AG09319 (cell line): ENCODE measurements around the gene NT5DC2.

Experiments
- DNase-seq: peaks from one replicate; pipeline ENCODE4 v3.0.0-alpha.2; 2010; ENCODE audit warnings: low read depth; ENCODE audit errors: extremely low read depth
- TF ChIP-seq, protein P1 (sequence below): IDR thresholded peaks from 2 replicates; pipeline ENCODE4 v1.5.1; 2011; ENCODE audit warnings: low read depth, mild to moderate bottlenecking, inconsistent platforms, low read length, moderate library complexity

The NT5DC2 gene

DNA sequence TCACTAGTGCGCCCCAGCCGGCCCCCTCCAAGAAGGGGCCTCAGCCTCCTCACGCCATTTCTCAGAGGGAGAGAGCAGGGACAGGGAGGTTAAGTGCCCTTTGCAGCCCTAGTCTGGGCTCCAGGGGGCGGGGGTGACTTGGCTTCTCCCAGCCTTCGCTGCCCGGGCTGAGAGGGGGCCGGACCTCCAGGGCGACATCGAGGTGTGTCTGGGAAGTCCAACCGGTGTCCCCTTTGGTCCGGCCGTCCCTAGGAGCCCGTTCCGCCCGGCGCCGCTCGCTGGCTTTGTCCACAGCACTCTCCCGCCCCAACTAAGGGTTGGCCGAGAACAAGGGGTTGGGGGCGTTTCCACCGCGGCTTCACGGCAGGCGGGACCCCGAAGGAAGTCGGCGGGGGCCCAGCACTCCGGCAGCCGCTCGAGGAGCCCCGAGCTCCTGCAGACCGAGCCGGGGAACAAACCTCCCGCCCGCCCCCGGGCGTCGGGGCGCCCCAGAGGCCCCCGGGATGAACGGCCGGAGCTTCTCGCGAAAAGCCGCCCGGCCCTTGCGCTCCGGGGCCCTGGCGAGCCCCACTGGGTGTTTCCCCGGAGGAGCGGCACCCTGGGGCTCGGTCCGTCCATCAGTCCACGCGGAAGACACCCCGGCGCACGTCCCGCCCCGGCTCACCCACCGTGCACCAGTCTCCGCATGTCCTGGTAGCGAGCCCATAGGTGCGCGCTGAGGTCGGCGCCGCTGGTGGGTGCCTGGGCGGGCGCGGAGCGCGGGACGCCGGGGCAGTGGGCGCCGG is 627 bp downstream of the NT5DC2 start:
- TF ChIP-seq, protein P1, sequence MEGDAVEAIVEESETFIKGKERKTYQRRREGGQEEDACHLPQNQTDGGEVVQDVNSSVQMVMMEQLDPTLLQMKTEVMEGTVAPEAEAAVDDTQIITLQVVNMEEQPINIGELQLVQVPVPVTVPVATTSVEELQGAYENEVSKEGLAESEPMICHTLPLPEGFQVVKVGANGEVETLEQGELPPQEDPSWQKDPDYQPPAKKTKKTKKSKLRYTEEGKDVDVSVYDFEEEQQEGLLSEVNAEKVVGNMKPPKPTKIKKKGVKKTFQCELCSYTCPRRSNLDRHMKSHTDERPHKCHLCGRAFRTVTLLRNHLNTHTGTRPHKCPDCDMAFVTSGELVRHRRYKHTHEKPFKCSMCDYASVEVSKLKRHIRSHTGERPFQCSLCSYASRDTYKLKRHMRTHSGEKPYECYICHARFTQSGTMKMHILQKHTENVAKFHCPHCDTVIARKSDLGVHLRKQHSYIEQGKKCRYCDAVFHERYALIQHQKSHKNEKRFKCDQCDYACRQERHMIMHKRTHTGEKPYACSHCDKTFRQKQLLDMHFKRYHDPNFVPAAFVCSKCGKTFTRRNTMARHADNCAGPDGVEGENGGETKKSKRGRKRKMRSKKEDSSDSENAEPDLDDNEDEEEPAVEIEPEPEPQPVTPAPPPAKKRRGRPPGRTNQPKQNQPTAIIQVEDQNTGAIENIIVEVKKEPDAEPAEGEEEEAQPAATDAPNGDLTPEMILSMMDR = no peak
- DNase-seq = no peak

DNA sequence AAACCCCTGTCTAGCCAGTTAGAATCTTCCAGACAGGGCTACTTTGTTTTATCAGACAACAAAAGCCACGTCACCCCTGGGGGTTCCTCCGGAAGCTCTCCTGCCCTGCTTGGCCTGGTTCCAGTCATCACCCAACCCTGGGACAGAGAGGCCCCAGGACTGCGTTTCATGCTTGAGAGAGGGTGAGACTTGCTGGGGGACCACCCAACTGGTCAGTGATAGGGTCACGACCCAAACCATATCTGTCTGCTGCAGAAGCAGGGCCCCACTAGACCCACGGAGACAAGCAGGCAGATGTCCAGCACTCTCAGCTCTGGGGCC is 1.2 kb downstream of the NT5DC2 start:
- TF ChIP-seq, protein P1 = no peak
- no peak for DNase-seq

DNA sequence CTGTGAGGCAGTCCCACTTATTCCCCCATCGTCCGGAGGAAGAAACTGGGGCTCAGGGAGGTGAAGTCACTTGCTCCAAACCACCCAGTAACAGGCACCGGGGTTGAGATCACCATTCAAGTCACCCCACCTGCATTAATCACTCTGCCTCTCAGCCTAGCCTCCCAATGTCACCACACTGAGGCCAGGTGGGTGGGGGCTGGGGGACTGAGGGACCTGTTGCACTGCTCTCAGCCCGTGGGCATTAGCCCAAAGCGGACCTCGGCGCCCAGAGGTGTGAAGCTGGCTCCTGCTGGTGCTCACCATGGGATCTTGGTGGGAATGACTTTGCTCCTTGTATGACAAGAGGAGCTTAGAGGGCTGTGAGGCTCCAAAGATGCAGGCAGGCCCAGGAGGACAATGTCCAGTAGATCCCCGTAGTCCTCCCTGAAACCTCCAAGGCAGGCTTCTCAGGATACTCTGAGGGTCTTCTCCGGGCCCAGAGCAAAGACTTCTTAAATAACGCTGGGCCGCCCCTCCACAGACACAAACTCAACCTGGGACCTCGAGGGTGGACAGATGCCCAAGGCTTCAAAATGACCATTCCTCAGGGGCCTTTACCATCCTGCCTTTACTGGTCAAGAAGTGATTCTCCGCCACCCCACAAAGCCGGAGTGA is 1.7 kb downstream of the NT5DC2 start:
- TF ChIP-seq, protein P1 = no peak
- DNase-seq = no peak

DNA sequence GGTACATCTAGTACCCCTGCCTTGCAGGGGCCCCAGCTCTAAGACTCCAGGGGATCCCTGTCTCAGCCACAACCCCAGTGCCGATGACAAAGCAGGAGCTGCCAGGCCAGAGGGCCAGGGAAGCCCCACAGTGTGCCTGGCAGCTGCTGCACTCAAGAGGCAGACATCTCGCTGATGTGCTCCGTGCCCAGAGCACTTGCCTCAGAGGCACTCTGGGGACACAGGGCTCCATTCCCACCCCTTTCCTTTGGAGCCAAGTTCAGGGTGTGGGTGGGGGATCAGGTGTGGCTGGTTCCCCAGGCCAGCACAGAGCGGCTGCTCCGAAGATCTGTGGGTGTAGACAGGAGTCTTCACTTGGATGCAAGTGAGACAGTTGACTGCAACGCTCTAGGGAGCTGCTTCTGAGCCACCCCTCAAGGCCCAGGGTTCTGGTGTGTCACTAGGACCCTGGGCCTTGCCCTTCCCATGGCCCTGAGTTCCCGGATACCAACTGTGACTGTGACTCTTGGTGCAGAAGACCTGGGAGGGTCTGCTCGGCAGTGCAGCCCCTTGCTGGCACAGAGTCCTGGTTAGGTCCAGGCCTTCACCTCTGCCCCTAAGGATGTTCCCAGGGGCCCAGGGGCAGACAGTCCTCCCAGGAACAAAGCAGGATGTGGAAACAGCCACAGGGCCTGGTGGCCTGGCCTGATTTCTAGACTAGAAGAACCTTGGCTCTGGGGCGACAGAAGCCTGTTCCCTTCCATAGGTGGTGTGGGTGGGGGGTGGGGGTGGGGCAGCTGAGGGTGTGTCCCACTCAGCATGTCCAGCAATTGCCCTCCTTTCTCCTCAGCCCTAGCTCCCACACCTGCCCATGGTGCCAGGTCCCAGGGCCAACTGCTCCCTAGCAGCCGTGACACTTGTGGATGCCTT is 2.5 kb downstream of the NT5DC2 start:
- DNase-seq = no peak
- TF ChIP-seq, protein P1 = no peak

DNA sequence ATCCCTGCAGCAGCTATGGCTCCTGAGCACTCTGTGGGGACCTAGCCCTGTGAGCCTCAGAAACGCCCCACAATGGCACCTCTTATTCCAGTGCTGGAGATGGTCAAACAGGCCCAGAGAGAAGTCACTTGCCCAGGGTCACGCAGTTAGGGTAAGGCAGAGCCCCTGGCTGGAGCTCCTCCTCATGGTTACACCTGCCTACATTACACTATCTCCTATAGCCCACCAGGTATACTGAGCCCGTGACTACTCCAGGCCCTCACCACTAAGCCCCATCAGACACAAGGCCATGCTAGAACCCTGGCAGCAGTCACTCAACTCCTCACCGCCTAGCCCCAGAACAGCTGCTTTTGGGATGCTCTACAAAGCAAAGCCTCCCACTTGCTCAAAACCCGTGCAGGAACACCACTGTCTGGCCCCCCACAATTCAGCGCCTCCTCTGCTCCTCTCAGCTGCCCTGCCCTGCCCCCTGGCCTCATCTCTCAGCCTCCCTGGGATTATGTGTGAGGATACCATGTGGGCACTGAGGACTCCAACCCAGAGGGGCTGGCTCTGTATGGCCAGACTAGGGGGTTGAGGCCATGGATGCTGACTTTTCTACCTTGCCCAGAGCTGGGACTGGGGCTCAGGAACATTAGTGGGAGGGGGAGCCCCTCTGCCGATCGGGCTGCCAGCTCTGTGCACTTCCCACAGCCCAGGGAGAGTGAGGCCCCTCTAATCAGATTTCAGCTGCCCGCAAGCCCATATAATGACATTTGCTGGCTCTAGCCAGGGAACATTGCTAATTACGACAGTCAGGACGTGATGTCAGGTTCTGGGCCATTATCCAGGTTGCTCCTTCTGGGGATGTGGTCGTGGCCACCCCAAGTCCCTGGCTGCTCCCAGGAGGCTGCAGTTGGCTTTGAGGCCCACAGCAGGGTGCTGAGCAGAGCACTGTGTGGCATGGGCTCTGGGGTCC is 4.0 kb downstream of the NT5DC2 start:
- TF ChIP-seq, protein P1 = no peak
- no peak for DNase-seq

DNA sequence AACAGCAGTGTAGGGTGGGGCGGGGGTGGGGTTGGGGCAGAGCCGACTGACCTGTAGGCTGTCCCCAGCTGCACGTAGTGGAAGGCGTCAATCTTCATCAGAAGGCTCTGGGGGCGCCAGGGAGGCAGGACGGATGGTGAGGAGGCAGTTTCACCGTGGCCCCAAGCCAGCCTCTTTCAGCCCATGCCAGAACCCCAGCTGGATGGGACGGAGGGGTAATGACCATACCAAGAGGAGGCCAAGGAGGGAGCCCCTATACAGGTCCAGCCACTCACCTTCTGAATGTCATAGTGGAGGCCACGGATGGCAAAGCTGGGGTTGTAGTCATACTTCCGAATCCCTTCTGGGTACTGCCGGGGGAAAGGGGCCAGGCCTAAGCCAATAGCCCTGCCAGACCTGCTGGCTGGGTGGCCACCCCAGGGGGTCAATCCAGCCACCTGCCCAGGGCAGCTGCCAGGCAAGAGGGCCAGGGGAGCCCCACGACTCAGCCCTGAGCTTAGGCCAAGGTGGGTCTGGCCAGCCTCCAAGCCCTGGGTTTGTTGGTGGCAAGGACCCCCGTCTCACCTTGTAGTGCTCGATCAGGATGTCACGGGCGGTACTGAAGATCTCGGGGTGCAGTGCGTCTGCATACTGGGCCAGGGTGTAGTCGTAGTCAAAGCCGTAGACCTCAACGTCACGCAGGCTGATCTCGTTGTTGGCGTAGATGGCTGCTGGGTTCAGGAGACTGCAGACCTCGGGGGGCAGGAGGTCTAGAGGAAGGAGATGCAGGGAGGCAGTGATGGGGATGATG is 4.9 kb downstream of the NT5DC2 start:
- TF ChIP-seq, protein P1 = no peak
- DNase-seq = no peak
